K562 (cell line): ENCODE measurements around the gene ABITRAM. TPM values are rescaled to one million over a fixed set of nuclear protein-coding genes. Genes with fewer than 3 reads are reported as not detected.
A peak's percentile ranks its signal among the peaks of the same experiment; 100 is the strongest.

Experiments used
- ASH1L ChIP-seq: fragments of 450-650 bp; IDR thresholded peaks from 2 replicates; pipeline ENCODE4 v1.6.1; 2018; ENCODE audit warnings: borderline replicate concordance, mild to moderate bottlenecking, low read depth; ENCODE audit not compliant: partially characterized antibody
- ATF1 ChIP-seq, 2 experiments: fragments of 450-650 bp in 1 of 2; IDR thresholded peaks; 2 replicates each; pipeline ENCODE4 v1.6.1; 2016; ENCODE audit warnings: missing compliant biosample characterization in 1 of 2, missing genetic modification characterization in 1 of 2
- BMI1 ChIP-seq: fragments of 150-350 bp; IDR thresholded peaks from 2 replicates; pipeline ENCODE4 v1.6.1; 2014; ENCODE audit warnings: low read length
- CBFB ChIP-seq: sonication (generic); formaldehyde crosslinking; IDR thresholded peaks from 2 replicates; pipeline ENCODE4 v1.4.0; 2020; ENCODE audit warnings: mild to moderate bottlenecking, missing genetic modification reagents
- HMGN3 ChIP-seq: IDR thresholded peaks from 2 replicates; pipeline ENCODE4 v1.6.1; 2011; ENCODE audit warnings: borderline replicate concordance, low read depth, mild to moderate bottlenecking, mixed read lengths, low read length; ENCODE audit not compliant: insufficient read length; ENCODE audit errors: extremely low read depth
- HNRNPLL ChIP-seq: fragments of 200-400 bp; formaldehyde crosslinking; IDR thresholded peaks from 2 replicates; pipeline ENCODE4 v1.6.1; 2017; ENCODE audit warnings: low read length, low read depth, mild to moderate bottlenecking; ENCODE audit not compliant: poor library complexity, severe bottlenecking
- IFI16 ChIP-seq: fragments of 250-450 bp; sonication (Bioruptor Pico); IDR thresholded peaks from 2 replicates; pipeline ENCODE4 v2.1.2; 2022; ENCODE audit warnings: mild to moderate bottlenecking, inconsistent platforms
- MAZ ChIP-seq, 2 experiments: fragments of 450-650 bp in 1 of 2; sonication (generic) in 1 of 2; formaldehyde crosslinking; IDR thresholded peaks in 1 of 2; conservative IDR thresholded peaks in 1 of 2; 2 replicates each; pipeline versions ENCODE4 v1.4.0 to v1.5.0; 2020; ENCODE audit warnings: mild to moderate bottlenecking in 1 of 2, missing genetic modification reagents in 1 of 2
- MXI1 ChIP-seq: IDR thresholded peaks from 2 replicates; pipeline ENCODE4 v1.6.1; 2011; ENCODE audit warnings: low read depth, mild to moderate bottlenecking, improper control_type of control experiment, low read length
- PTRF ChIP-seq: fragments of 450-650 bp; IDR thresholded peaks from 2 replicates; pipeline ENCODE4 v1.6.1; 2016; ENCODE audit warnings: mild to moderate bottlenecking, missing genetic modification characterization, missing compliant biosample characterization
- RAD21 ChIP-seq, 2 experiments: fragments of 250-450 bp in 1 of 2; fragments of 450-650 bp in 1 of 2; sonication (Bioruptor Pico) in 1 of 2; formaldehyde crosslinking in 1 of 2; IDR thresholded peaks in 1 of 2; conservative IDR thresholded peaks in 1 of 2; 2 replicates each; pipeline versions ENCODE4 v1.4.0 to v1.8.0; 2020 to 2022; ENCODE audit warnings: mild to moderate bottlenecking in 2 of 2, moderate library complexity in 1 of 2
- RBBP5 ChIP-seq: fragments of 200-600 bp; sonication (generic); IDR thresholded peaks from 2 replicates; pipeline ENCODE4 v1.6.1; 2012; ENCODE audit warnings: borderline replicate concordance, mild to moderate bottlenecking, low read length, control low read depth, inconsistent platforms; ENCODE audit not compliant: insufficient read depth, poor library complexity, severe bottlenecking
- RBM17 ChIP-seq: fragments of 200-400 bp; formaldehyde crosslinking; IDR thresholded peaks from 2 replicates; pipeline ENCODE4 v1.6.1; 2017; ENCODE audit warnings: low read depth, mild to moderate bottlenecking, low read length, borderline replicate concordance
- SPI1 ChIP-seq: IDR thresholded peaks from 2 replicates; pipeline ENCODE4 v1.6.1; 2011; ENCODE audit warnings: low read depth, low read length, control low read depth, borderline replicate concordance
- ZBTB8A ChIP-seq: fragments of 450-650 bp; IDR thresholded peaks from 2 replicates; pipeline ENCODE4 v1.6.1; 2018; ENCODE audit warnings: mild to moderate bottlenecking, moderate library complexity; ENCODE audit not compliant: partially characterized antibody
- ZFP36 ChIP-seq: fragments of 150-350 bp; IDR thresholded peaks from 2 replicates; pipeline ENCODE4 v1.6.1; 2018; ENCODE audit warnings: low read length, low read depth; ENCODE audit not compliant: partially characterized antibody
- ZNF23 ChIP-seq: fragments of 250-450 bp; sonication (Bioruptor Pico); IDR thresholded peaks from 2 replicates; pipeline ENCODE4 v1.4.0; 2020; ENCODE audit warnings: mild to moderate bottlenecking
- polyA plus RNA-seq, 8 experiments: library from polyadenylated mRNA; depleted of rRNA in 4 of 8; stranded (reverse) in 5 of 8; unstranded in 3 of 8; fragments of >200 nt; fragmentation: Nextera tagmentation in 2 of 8; fragmentation: Illumina TruSeq in 1 of 8; extraction: Ambion mirVana in 2 of 8; extraction: Trizol in 1 of 8; gene quantifications; 2 replicates each; pipeline versions ENCODE4 v1.2.1 to v1.2.3, GENCODE V29; 2011 to 2014; ENCODE audit warnings: inconsistent platforms in 1 of 8, missing spikeins in 1 of 8
- total RNA-seq, 7 experiments: library from RNA; depleted of rRNA in 6 of 7; stranded (reverse); fragments of >200 nt in 6 of 7; fragmentation: Illumina TruSeq in 2 of 7; extraction: Trizol in 2 of 7; gene quantifications; 2 replicates each; pipeline versions ENCODE4 v1.2.1 to v1.2.3, GENCODE V29; 2011 to 2021; ENCODE audit warnings: low replicate concordance in 1 of 7
- TF ChIP-seq, protein P1 (sequence below), 3 experiments: fragments of 200-800 bp in 1 of 3; sonication (Bioruptor generic) in 1 of 3; sonication (generic) in 1 of 3; formaldehyde crosslinking in 1 of 3; IDR thresholded peaks; 2 replicates each; pipeline versions ENCODE4 v1.6.1 to v1.8.0; 2016 to 2022; ENCODE audit warnings: mild to moderate bottlenecking in 2 of 3, missing compliant biosample characterization in 2 of 3, missing genetic modification characterization in 2 of 3, missing genetic modification reagents in 1 of 3
- TF ChIP-seq, protein P2 (sequence below): fragments of 200-800 bp; sonication (Bioruptor generic); IDR thresholded peaks from 2 replicates; pipeline ENCODE4 v1.6.1; 2017; ENCODE audit warnings: missing genetic modification characterization, missing compliant biosample characterization
- TF ChIP-seq, protein P3 (sequence below): fragments of 450-650 bp; formaldehyde crosslinking; IDR thresholded peaks from 2 replicates; pipeline ENCODE4 v1.4.0; 2020; ENCODE audit warnings: mild to moderate bottlenecking, moderate library complexity
- TF ChIP-seq, protein P4 (sequence below): fragments of 450-650 bp; formaldehyde crosslinking; IDR thresholded peaks from 2 replicates; pipeline ENCODE4 v1.4.0; 2022; ENCODE audit warnings: missing genetic modification characterization

The ABITRAM gene
- total and polyA plus RNA-seq, 9 of the 15 experiments (the other 6 are each of a cell fraction or from before 2014, with no cell fraction given) = 8.9 to 47.6 (median 28.4) TPM

DNA sequence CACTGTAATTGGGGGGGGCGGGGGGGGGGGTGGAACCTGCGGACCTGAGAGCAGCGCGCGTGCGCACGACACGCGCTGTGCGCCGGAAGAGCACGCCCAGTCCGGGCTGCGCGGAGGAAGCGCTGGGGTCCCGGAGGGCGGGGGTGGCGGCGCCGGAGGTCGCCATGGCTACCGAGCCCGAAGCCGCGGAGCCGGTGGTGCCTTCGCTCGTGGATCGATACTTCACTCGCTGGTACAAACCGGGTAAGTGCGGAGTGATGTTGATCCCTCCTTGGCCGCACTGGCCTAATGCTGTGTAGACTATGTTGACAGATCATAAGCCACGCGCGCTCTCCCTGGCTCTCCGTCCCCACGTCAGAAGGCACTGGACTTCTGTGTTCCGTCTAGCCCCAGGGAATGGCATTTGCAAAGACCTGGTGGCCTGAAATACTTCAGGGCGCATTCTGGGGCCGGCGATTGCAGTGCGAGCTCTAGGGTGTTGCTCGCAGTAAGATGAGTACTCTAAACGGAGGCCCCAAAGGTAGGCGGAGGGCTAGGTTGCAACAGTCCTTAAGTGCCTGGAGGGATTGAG, at the start of gene ABITRAM (continued):
- TF ChIP-seq, protein P1, sequence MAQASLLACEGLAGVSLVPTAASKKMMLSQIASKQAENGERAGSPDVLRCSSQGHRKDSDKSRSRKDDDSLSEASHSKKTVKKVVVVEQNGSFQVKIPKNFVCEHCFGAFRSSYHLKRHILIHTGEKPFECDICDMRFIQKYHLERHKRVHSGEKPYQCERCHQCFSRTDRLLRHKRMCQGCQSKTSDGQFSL (CRISPR knock-in tag; IDR thresholded peaks at IDR 0.05) = peak; percentile 82
- TF ChIP-seq, protein P1 (tag; IDR thresholded peaks at IDR 0.05) = no peak; a peak in 2 of 4 replicates
- TF ChIP-seq SPI1 (peak; percentile 32), HMGN3 (no peak), MAZ (CRISPR knock-in tag; conservative IDR thresholded peaks at IDR 0.05 in 1 of 2, IDR thresholded peaks at IDR 0.05 in 1 of 2) (peak; percentile 83 to 93; a peak in 2 of 4 replicates), HNRNPLL (peak; percentile 90), PTRF (tag) (no peak), ATF1 (CRISPR knock-in tag; IDR thresholded peaks at IDR 0.05) (no peak), ATF1 (tag; IDR thresholded peaks at IDR 0.05) (peak; percentile 86), CBFB (CRISPR knock-in tag) (0 out of 2 replicates have a peak, but pooled peaks have one; percentile 18), RBBP5 (peak; percentile 95), MXI1 (peak; percentile 92), RBM17 (no peak), RAD21 (CRISPR knock-in tag; conservative IDR thresholded peaks at IDR 0.05 in 1 of 2, IDR thresholded peaks at IDR 0.05 in 1 of 2) (no peak), ASH1L (no peak), BMI1 (peak; percentile 79; the same call in 1 of the 2 replicates), IFI16 (no peak), ZNF23 (CRISPR knock-in tag) (0 out of 2 replicates have a peak, but pooled peaks have one; percentile 28), ZFP36 (peak; percentile 16), ZBTB8A (no peak)
- TF ChIP-seq, protein P2, sequence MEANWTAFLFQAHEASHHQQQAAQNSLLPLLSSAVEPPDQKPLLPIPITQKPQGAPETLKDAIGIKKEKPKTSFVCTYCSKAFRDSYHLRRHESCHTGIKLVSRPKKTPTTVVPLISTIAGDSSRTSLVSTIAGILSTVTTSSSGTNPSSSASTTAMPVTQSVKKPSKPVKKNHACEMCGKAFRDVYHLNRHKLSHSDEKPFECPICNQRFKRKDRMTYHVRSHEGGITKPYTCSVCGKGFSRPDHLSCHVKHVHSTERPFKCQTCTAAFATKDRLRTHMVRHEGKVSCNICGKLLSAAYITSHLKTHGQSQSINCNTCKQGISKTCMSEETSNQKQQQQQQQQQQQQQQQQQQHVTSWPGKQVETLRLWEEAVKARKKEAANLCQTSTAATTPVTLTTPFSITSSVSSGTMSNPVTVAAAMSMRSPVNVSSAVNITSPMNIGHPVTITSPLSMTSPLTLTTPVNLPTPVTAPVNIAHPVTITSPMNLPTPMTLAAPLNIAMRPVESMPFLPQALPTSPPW (CRISPR knock-in tag) = peak; percentile 74
- TF ChIP-seq, protein P3, sequence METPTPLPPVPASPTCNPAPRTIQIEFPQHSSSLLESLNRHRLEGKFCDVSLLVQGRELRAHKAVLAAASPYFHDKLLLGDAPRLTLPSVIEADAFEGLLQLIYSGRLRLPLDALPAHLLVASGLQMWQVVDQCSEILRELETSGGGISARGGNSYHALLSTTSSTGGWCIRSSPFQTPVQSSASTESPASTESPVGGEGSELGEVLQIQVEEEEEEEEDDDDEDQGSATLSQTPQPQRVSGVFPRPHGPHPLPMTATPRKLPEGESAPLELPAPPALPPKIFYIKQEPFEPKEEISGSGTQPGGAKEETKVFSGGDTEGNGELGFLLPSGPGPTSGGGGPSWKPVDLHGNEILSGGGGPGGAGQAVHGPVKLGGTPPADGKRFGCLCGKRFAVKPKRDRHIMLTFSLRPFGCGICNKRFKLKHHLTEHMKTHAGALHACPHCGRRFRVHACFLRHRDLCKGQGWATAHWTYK (CRISPR knock-in tag) = peak; percentile 62; the same call in 1 of the 2 replicates
- TF ChIP-seq, protein P4, sequence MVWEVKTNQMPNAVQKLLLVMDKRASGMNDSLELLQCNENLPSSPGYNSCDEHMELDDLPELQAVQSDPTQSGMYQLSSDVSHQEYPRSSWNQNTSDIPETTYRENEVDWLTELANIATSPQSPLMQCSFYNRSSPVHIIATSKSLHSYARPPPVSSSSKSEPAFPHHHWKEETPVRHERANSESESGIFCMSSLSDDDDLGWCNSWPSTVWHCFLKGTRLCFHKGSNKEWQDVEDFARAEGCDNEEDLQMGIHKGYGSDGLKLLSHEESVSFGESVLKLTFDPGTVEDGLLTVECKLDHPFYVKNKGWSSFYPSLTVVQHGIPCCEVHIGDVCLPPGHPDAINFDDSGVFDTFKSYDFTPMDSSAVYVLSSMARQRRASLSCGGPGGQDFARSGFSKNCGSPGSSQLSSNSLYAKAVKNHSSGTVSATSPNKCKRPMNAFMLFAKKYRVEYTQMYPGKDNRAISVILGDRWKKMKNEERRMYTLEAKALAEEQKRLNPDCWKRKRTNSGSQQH = peak; percentile 59; the same call in 1 of the 2 replicates
